SK-MEL-5 (cell line): Measurements from ENCODE around the gene FOXB2. TPM values are rescaled to one million over a fixed set of nuclear protein-coding genes. Genes with fewer than 3 reads are reported as not detected.
"Not testable (repeated sequence)": the region's sequence is repeated elsewhere in the genome, so short reads cannot be mapped to it uniquely, and the experiment has no call there.

Experiments
- DNase-seq: peaks from one replicate; pipeline ENCODE4 v3.0.0-alpha.2; 2016; ENCODE audit warnings: low read depth, low spot score
- in situ Hi-C: cut with HindIII; loops from 2 replicates; pipeline ENCODE4 v1.10.0; 2016; ENCODE audit warnings: low sequenced_read_pairs, high pct_unique_total_duplicates, low pct_unique_long_range_greater_than_20kb
- polyA plus RNA-seq, 2 experiments: library from polyadenylated mRNA; depleted of rRNA; stranded (reverse); fragments of >200 nt; gene quantifications; 2 replicates each; pipeline ENCODE4 v1.2.3, GENCODE V29; 2015
- total RNA-seq: library from RNA; depleted of rRNA; stranded (reverse); fragments of >200 nt; shearing (Covaris generic); gene quantifications from 2 replicates; pipeline ENCODE4 v1.2.3, GENCODE V29; 2014; rRNA removed

FOXB2 gene
- total RNA-seq: not detected in 2 replicates
- polyA plus RNA-seq (2015; cell fraction: cytosol; rRNA removed): not detected in 2 replicates
- not detected in 2 replicates for polyA plus RNA-seq (2015; cell fraction: nucleus; rRNA removed)

- no peak for DNase-seq
- in situ Hi-C loops: no loop called here
Observed at GRCh38 chr9:77019236-77019925, at the start of gene FOXB2. Gene FOXB2 (plus strand): TSS chr9:77019655. CDS start chr9:77019655, 0 bp downstream.

DNA sequence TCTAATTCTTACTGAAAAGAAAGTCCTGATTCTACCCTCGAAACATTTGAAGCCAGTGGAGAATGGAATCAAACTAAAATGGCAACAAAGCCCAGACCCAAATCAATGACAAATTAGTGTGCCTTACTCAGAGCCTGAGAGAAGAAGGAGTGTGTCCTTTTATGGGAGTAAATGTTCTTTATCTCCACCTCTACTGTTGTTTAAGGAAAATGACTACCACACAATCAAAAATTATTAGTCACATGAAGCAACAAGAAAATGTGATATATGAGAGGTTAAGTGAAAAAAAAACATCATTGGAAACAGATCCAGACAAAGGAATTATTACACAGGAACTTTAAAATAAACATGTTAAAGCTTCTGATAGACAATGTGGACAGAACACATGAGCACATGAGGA, 49.7 kb upstream of the FOXB2 start:
- in situ Hi-C loops: no loop called here
- DNase-seq: no peak

DNA sequence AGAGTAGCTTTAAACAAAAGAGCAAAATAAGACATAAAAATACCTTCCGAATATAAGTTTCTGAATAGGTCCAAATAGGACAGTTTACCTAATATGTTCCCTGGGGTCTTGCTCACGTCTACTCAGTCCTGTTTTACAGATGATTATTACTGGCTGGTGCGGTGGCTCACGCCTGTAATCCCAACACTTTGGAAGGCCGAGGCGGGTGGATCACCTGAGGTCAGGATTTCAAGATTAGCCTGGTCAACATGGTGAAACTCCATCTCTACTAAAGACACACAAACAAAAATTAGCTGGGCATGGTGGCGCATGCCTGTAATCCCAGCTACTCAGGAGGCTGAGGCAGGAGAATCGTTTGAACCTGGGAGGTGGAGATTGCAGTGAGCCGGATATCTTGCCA, 40.6 kb upstream of the FOXB2 start:
- in situ Hi-C loops: loop anchor here (25.0 kb wide), 1 partner anchor 192 kb away; no protein-coding TSS in a partner anchor
- DNase-seq: not testable (repeated sequence)

DNA sequence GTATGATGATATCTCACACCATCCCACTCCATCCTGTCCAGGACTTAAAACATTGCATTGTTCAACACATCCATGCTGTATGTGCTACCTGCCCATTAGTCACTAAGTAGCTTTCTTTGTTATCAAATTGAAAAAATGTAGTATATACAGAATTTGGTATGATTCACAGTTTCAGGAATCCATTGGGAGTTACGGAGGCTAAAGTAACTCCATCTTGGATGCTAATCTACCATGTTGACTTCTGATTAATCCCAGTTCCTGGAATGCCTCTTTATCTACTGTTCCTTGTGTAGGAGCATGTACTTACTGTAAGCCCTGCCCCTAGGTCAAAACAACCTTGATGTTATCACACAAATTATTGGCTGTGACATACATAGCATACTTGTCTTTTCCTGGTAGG, 38.9 kb upstream of the FOXB2 start:
- DNase-seq: no peak
- in situ Hi-C loops: loop anchor here (25.0 kb wide), 1 partner anchor 193 kb away; no protein-coding TSS in a partner anchor

DNA sequence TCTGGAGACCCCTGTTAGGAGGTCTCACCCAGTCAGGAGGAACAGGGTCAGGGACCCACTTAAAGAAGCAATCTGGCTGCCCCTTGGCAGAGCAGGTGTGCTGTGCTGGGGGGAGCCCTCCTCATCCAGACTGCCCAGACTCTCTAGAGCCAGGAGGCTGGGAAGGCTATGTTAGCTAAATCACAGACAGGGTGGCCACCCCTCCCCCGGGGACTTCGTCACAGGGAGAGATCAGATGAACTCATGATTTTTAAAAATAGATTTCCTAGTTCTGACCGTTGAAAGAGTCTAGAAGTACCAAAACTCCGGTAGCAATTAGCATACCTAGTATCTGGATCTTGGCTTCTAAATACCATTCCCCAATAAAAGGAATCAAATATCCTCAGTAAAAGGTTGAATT, 35.0 kb upstream of the FOXB2 start:
- in situ Hi-C loops: loop anchor here (25.0 kb wide), 1 partner anchor 197 kb away; no protein-coding TSS in a partner anchor
- DNase-seq: no peak

GRCh38 chr9:76985581-76985980, 33.9 kb upstream of the FOXB2 start:
- in situ Hi-C loops: loop anchor here (25.0 kb wide), 1 partner anchor 198 kb away; no protein-coding TSS in a partner anchor
- peak; percentile 59 for DNase-seq

DNA sequence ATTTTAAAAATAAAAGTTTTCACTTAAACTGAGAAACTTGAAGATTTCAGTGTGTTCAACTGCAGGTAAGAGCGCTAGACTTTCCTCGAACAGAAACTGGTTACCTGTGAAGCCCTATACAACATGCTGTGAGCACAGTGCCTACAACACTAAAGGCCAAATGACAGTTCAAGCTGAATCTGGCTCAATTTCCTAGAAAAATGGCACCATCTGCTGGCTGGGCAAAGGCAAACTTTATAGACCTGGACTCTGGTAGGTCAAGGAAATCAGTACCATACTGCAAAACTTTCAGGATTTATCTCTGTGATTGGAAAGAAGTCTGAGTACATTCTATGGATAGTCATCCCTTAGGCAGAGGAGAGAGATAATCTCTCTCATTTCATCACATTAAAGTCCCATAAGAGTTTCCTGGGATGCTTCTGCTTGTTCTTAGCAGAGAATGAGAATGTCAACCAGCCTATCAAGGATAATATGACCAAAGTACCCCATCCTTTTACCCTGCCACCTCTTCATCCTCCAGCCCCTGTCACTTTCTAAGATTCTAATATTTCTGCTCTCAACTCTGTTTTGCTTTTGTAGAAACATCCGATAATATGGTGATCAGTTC, 31.8 kb upstream of the FOXB2 start:
- peak; percentile 91 for DNase-seq
- in situ Hi-C loops: loop anchor here (25.0 kb wide), 1 partner anchor 200 kb away; no protein-coding TSS in a partner anchor

- in situ Hi-C loops: loop anchor here (25.0 kb wide), 1 partner anchor 202 kb away; no protein-coding TSS in a partner anchor
Observed at GRCh38 chr9:76988941-76989340, 30.5 kb upstream of the FOXB2 start.

DNA sequence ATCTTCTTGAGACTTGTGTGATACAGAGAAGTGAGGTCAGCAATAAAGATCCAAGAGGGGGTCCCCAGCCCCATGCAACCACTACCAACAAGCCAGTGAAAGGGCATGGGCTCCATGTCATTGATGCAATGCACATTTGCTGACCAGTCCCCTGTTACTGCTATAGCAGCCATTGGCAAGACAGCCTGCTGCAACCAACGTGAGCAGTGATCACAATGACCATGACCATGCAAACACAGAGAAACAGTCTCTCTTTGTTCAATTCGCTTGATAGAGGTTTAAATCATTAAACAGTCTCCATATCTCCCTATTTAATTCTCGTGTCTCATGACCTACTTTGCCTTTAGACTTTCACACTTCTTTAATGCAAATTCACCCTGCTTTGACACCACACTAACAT, 30.0 kb upstream of the FOXB2 start:
- in situ Hi-C loops: loop anchor here (25.0 kb wide), 1 partner anchor 202 kb away; no protein-coding TSS in a partner anchor

More at GRCh38 chr9:76988941-76989340, 30.5 kb upstream of the FOXB2 start:
- DNase-seq: no peak

DNA sequence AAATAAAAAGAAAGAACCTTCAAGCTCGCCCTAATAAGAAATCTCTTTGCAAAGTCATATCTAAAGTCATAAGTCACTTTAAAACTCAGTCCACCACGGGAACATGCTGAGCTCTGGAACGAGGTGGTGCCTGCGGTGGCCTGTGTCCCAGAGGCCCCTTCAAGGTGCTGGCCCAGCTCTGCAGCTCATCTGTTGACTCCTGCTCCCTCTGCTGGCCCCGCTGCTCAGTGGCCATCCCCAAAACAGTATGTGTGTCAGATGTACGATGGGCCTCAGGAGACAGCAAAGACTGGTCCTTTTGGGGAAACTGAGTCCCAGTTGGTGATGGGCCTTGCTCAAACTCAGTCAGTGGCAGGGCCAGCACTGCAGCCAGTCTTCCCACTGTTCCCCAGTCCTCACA, 22.8 kb upstream of the FOXB2 start:
- DNase-seq: peak; percentile 77
- in situ Hi-C loops: loop anchor here (25.0 kb wide), 1 partner anchor 209 kb away; no protein-coding TSS in a partner anchor

More for the DNA sequence above, 30.0 kb upstream of the FOXB2 start:
- DNase-seq: peak; percentile 68

- in situ Hi-C loops: loop anchor here (25.0 kb wide), 1 partner anchor 212 kb away; no protein-coding TSS in a partner anchor
- DNase-seq: no peak
Observed at GRCh38 chr9:76999261-76999660, 20.2 kb upstream of the FOXB2 start.

DNA sequence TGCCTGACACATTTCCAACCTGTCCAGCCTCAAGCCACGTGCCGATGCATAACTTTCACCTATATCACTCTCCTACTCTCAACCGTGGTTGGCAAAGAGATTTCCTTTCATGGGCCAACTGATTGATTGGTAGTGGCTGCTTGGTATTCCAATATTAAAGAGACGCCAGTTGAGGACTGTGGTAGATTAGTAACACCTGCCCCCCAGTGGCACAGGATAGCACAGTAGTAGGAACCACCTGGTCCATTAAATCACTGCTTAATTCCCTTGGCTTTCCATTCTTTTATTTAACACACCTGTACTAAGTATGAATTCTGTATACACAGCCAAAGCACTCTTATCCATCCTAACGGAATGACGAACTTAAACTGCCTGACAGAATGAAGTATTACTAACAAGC, 19.1 kb upstream of the FOXB2 start:
- in situ Hi-C loops: no loop called here
- DNase-seq: no peak

DNA sequence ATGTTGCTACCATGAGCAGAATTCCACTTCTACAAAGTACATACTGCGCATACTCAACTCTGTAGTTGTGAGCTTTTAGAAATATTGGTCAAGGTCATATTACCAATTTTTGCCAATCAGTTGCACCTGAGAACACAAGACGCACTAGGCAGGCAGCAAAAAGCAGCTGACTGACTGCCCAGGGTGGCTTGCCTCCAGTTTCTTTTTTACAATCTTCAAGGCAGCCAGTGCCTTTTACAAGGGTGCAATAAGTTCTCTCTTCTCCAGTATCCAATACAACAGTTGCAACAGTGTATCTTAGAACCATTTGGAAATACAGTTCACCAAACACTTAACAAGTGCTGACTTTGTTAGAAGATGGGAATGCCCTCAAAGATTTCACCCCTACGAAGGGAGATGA, 16.1 kb upstream of the FOXB2 start:
- no peak for DNase-seq

DNA sequence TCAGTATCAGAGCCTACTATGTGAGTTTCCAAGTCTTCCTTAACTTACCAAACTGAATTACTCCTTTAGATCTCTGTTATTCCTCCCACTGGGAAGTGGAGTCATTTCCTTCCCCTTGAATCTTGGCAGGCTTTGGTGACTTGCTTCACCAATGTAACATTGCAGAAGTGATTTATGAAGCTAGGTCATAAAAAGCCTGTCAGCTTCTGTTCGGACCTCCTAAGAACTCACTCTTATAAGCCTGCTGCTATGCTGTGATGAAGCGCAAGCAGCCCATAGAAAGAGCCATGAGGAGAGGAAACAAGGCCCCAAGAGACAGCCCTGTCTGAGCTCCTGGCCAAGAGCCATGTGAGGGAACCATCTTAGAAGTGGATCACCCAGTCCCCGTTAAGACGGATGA, 14.2 kb upstream of the FOXB2 start:
- DNase-seq: no peak
- in situ Hi-C loops: no loop called here

More for the DNA sequence above, 16.1 kb upstream of the FOXB2 start:
- in situ Hi-C loops: no loop called here

GRCh38 chr9:77010527-77010926, 8.9 kb upstream of the FOXB2 start:
- no peak for DNase-seq
- in situ Hi-C loops: no loop called here

DNA sequence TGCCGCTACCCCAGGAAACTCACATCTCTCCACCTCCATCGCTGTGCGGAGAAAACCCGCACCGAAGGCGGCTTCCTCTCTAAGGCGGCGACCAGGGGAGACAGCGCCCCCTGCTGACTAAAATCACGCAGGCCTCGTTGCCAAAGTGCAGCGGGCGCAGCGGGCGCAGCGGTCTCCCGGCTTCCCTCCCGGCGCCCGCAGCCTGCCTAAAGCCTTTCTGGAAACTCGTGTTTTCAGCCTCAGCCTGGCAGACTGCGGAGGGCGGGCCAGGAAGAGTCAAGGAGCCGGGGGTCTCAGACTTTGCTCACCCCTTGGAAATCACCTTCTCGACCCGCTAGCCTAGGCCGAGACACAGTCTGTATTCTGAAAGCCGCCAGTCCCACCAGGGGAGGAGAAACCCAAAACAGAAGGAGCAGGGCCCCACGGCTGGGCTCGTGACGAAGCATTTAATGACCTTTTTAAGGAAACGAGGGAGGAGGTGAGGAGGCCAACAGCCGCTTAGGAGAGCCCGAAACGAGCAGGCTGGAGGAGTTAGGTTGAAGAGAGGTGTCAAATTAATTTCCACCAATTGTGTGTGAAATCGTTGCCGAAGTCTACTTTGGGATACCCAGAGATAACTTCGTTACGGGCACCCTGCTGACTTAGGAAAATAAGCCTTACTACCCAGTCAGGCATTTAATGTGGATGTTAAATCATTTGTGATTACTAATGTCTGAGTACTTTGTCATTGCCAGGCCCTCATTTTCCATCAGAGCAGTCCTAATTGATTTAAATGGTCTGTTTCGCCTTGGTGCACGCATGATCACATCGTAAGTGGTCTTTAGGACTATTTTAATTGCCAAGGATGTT, 7.3 kb upstream of the FOXB2 start:
- DNase-seq: peak; percentile 38
- in situ Hi-C loops: no loop called here

GRCh38 chr9:77013206-77013931, 6.1 kb upstream of the FOXB2 start:
- in situ Hi-C loops: no loop called here

More at GRCh38 chr9:77013206-77013931, 6.1 kb upstream of the FOXB2 start:
- DNase-seq: no peak
